GM19099 (cell line): ENCODE measurements around the gene KLF1.

Experiments
- POLR2A ChIP-seq: IDR thresholded peaks from 3 replicates; pipeline ENCODE4 v1.6.1; 2011; ENCODE audit warnings: low read depth; ENCODE audit not compliant: insufficient read length; ENCODE audit errors: extremely low read depth

Gene KLF1

DNA sequence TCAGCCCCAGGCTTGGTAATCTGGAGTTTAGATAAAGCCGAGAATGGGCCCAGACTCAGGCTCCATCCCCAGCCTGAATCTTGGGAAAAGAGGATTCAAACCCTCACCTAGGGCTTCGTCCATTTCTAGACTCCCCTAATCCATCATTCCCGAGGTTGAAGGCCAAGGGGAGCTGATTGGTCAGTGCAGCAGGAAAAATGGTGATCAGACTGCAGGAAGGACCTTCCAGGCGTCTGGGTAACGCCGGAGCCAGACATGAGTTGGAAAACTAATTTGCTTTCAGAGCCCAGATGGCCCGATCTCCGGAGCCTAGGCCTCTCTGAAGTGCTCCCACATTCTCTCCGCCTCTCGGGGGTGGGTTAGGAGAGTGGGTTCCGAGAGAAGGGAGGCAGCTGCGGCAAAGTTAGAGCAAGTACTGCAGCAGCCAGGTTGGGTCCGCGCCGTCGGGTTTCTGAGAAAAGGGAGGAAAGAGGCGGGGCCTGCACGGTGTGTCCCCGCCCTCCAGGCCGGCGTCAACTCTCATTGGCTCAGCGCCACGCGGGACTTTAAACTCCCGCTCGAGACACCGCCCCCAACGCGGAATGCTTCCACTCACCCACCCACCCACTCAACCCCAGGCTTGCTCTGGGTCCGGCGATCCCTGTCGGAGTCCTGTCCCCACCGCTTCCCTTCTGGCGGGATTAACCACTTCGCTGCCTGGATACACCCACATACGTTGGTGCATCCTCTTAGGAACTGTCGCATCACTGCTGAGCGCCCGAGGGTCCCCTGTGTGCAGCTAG lies 51.8 kb downstream of the KLF1 start:
- no peak for TF ChIP-seq POLR2A

DNA sequence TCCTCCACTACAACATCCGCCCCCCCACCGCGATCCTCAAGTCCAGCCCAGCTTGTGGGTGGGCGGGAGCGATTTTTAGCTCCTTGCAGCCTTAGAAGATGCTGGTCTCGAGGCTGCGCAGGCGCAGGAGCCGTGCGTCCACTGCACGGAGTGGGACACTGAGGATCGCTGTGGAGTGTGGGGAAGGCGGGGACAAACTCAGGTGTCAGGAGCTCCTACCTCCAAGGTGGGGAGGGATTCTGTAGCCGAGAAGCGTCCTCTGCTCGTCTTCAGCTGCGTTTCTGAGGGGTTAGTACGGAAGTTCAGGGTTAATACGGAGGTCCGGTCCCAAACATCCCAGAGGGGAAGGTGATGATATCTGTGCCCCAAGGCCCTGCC lies 52.4 kb downstream of the KLF1 start, which contains the start of gene RTBDN:
Gene RTBDN, minus strand, starts transcription at position 14 of the 378 bp plus-strand sequence. CDS start 4,600 bp downstream, outside the sequence.
- TF ChIP-seq POLR2A: no peak
